OCI-LY7 (cell line): Measurements from ENCODE around the gene CKMT2.

Experiments
- EZH2phosphoT487 ChIP-seq: fragments of 200-600 bp; sonication (generic); IDR thresholded peaks from 2 replicates; pipeline ENCODE4 v1.6.1; 2018; ENCODE audit warnings: low read depth, borderline replicate concordance, mild to moderate bottlenecking, mixed run types, antibody characterized with exemption, low read length, moderate library complexity, mixed read lengths
- TF ChIP-seq, protein P1 (sequence below): fragments of 200-600 bp; sonication (generic); conservative IDR thresholded peaks from 2 replicates; pipeline ENCODE4 v1.5.1; 2014; ENCODE audit warnings: mild to moderate bottlenecking, antibody characterized with exemption, low read length, moderate library complexity, mixed read lengths

DNA sequence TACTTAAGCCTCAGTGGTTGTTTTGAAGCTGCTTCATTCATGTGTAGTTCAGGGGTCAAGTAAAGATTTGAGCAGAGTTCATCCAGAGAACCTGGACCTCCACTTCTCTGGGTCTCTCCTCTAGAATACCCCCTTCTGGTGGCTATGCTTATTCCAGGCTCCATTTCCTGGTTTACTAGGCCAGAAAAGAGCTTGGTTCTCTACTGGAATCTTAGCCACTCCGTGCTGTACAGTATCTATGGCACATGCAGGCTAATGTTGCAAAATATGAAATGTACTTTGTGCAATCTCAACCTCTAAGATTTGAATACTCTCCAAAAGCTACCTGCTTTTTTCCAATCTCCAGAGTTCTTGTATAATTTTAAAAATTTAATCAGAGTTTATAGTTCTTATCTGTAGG lies 50.9 kb downstream of the CKMT2 start:
- TF ChIP-seq, protein P1, sequence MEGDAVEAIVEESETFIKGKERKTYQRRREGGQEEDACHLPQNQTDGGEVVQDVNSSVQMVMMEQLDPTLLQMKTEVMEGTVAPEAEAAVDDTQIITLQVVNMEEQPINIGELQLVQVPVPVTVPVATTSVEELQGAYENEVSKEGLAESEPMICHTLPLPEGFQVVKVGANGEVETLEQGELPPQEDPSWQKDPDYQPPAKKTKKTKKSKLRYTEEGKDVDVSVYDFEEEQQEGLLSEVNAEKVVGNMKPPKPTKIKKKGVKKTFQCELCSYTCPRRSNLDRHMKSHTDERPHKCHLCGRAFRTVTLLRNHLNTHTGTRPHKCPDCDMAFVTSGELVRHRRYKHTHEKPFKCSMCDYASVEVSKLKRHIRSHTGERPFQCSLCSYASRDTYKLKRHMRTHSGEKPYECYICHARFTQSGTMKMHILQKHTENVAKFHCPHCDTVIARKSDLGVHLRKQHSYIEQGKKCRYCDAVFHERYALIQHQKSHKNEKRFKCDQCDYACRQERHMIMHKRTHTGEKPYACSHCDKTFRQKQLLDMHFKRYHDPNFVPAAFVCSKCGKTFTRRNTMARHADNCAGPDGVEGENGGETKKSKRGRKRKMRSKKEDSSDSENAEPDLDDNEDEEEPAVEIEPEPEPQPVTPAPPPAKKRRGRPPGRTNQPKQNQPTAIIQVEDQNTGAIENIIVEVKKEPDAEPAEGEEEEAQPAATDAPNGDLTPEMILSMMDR = no peak
- no peak for TF ChIP-seq EZH2phosphoT487
